Measurements from ENCODE around the gene ANGPTL5. TPM values are rescaled to one million over a fixed set of nuclear protein-coding genes. Genes with fewer than 3 reads are reported as not detected.

ANGPTL5 gene
- polyA plus RNA-seq, 1 of the 3 experiments (the other 2 are of a cell fraction), result not detected

DNA sequence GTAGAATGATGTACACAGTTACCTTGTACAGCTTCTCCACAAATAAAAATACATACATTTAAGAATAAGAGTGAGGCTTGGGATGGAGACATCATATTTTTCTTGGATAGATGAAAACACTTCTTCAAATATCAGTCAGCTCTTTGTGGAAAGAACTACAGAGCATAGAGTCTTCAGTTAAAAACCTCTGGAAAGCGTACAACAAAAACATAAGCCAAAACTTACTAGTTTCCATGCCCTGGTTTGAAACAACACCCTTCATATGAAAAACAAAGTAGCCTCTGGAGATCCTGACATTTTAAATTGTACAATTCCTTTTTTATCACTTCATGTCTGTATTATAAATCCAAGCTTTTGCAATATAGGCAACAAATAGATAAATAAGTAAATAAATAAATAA lies 8.5 kb downstream of the ANGPTL5 start:
- Histone ChIP-seq H3K36me3 (replicated peaks in 1 of 2; ENCODE audit: control insufficient read depth in 1 of 2, insufficient read depth in 2 of 2, low read length in 1 of 2) (no peaks in the 10 kb centered on the region), H3K4me1 (ENCODE audit: control insufficient read depth in 1 of 2, insufficient read depth in 2 of 2, low read depth in 1 of 2, low read length in 1 of 2) (no peaks in the 10 kb centered on the region), H3K4me2 (no peak overlapping the region), H4K20me1 (ENCODE audit: insufficient read depth) (no peaks in the 10 kb centered on the region), H3K27me3 (ENCODE audit: insufficient read depth) (no peaks in the 10 kb centered on the region), H3K4me3 (ENCODE audit: low read depth in 2 of 2, low read length in 1 of 2) (no peak overlapping the region), H3K9me2 (no peaks in the 10 kb centered on the region), H3K27ac (ENCODE audit: low read depth in 2 of 2, low read length in 1 of 2) (no peak overlapping the region), H3K79me2 (ENCODE audit: insufficient read depth) (no peaks in the 10 kb centered on the region), H2AFZ (ENCODE audit: low read depth) (no peak overlapping the region), H3K9me3 (no peaks in the 10 kb centered on the region), H3K9ac (no peak overlapping the region), H3F3A (replicated peaks; ENCODE audit: insufficient read depth) (no peaks in the 10 kb centered on the region)
- ChIA-PET CTCF (interaction anchor here (2.1 kb wide), 1 partner anchor 47 kb away, joined by 8 read pairs; no protein-coding TSS in a partner anchor), POLR2A (no interaction called here)
- TF ChIP-seq, protein P1, sequence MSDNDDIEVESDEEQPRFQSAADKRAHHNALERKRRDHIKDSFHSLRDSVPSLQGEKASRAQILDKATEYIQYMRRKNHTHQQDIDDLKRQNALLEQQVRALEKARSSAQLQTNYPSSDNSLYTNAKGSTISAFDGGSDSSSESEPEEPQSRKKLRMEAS (IDR thresholded peaks at IDR 0.05; ENCODE audit: low read depth), result no peak
- TF ChIP-seq EZH2phosphoT487 (IDR thresholded peaks at IDR 0.05; ENCODE audit: borderline replicate concordance, low read depth), result no peak
- no peak for TF ChIP-seq SIN3A (IDR thresholded peaks at IDR 0.05; ENCODE audit: borderline replicate concordance, low read depth, low read length)
- no peak for TF ChIP-seq SMC3 (IDR thresholded peaks at IDR 0.05; ENCODE audit: low read depth, low read length)
- TF ChIP-seq CTCF (IDR thresholded peaks at IDR 0.05), result no peak
- TF ChIP-seq, protein P2, sequence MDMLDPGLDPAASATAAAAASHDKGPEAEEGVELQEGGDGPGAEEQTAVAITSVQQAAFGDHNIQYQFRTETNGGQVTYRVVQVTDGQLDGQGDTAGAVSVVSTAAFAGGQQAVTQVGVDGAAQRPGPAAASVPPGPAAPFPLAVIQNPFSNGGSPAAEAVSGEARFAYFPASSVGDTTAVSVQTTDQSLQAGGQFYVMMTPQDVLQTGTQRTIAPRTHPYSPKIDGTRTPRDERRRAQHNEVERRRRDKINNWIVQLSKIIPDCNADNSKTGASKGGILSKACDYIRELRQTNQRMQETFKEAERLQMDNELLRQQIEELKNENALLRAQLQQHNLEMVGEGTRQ (IDR thresholded peaks at IDR 0.05; ENCODE audit: borderline replicate concordance, low read depth, low read length), result no peak
- TF ChIP-seq TEAD4 (IDR thresholded peaks at IDR 0.05; ENCODE audit: borderline replicate concordance, insufficient read depth), result no peak
- TF ChIP-seq CHD2 (IDR thresholded peaks at IDR 0.05; ENCODE audit: low read length, partially characterized antibody), result no peak
- TF ChIP-seq, protein P3, sequence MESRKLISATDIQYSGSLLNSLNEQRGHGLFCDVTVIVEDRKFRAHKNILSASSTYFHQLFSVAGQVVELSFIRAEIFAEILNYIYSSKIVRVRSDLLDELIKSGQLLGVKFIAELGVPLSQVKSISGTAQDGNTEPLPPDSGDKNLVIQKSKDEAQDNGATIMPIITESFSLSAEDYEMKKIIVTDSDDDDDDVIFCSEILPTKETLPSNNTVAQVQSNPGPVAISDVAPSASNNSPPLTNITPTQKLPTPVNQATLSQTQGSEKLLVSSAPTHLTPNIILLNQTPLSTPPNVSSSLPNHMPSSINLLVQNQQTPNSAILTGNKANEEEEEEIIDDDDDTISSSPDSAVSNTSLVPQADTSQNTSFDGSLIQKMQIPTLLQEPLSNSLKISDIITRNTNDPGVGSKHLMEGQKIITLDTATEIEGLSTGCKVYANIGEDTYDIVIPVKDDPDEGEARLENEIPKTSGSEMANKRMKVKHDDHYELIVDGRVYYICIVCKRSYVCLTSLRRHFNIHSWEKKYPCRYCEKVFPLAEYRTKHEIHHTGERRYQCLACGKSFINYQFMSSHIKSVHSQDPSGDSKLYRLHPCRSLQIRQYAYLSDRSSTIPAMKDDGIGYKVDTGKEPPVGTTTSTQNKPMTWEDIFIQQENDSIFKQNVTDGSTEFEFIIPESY (IDR thresholded peaks at IDR 0.05; ENCODE audit: borderline replicate concordance, low read depth), result no peak
- no peak for TF ChIP-seq FOSL2 (IDR thresholded peaks at IDR 0.05; ENCODE audit: borderline replicate concordance, low read depth)
- no peak for TF ChIP-seq MXI1 (IDR thresholded peaks at IDR 0.05; ENCODE audit: low read depth, low read length)
- DNase-seq, result no peak
- WGBS (ENCODE audit: low lambda C conversion rate), result 86% methylated on average over 1 of the region's 1 CpG

- no peak for DNase-seq
- TF ChIP-seq RAD21 (IDR thresholded peaks at IDR 0.05; ENCODE audit: low read length), result no peak
- no peak for TF ChIP-seq MXI1 (IDR thresholded peaks at IDR 0.05; ENCODE audit: low read depth, low read length)
- TF ChIP-seq NFIC (IDR thresholded peaks at IDR 0.05; ENCODE audit: borderline replicate concordance), result no peak; the same call in 1 of the 2 replicates
- TF ChIP-seq, protein P1 (IDR thresholded peaks at IDR 0.05; ENCODE audit: low read depth), result no peak
- TF ChIP-seq SMC3 (IDR thresholded peaks at IDR 0.05; ENCODE audit: low read depth, low read length), result no peak
- H3K9me3 ChIP-seq, result no peaks in the 10 kb centered on the region
- no peaks in the 10 kb centered on the region for H3K36me3 ChIP-seq (replicated peaks in 1 of 2; ENCODE audit: control insufficient read depth in 1 of 2, insufficient read depth in 2 of 2, low read length in 1 of 2)
- H3K4me1 ChIP-seq (ENCODE audit: control insufficient read depth in 1 of 2, insufficient read depth in 2 of 2, low read depth in 1 of 2, low read length in 1 of 2), result no peaks in the 10 kb centered on the region; a peak in 2 of 4 replicates
- no peaks in the 10 kb centered on the region for H3K27me3 ChIP-seq (ENCODE audit: insufficient read depth)
- no peak overlapping the region for H3K27ac ChIP-seq (ENCODE audit: low read depth in 2 of 2, low read length in 1 of 2)
- H3F3A ChIP-seq (replicated peaks; ENCODE audit: insufficient read depth), result no peaks in the 10 kb centered on the region
- CTCF ChIA-PET, result no interaction called here
- no peaks in the 10 kb centered on the region for H4K20me1 ChIP-seq (ENCODE audit: insufficient read depth)
- POLR2A ChIA-PET, result no interaction called here
- H3K4me3 ChIP-seq (ENCODE audit: low read depth in 2 of 2, low read length in 1 of 2), result no peak overlapping the region
- H3K4me2 ChIP-seq, result no peak overlapping the region
- H3K9me2 ChIP-seq, result no peaks in the 10 kb centered on the region
- H3K9ac ChIP-seq, result no peak overlapping the region
- H2AFZ ChIP-seq (ENCODE audit: low read depth), result 0 out of 2 replicates have a peak overlapping the region, but pooled peaks have one; percentile 48
- WGBS (ENCODE audit: low lambda C conversion rate), result 7% methylated on average over 1 of the region's 1 CpG
- no peaks in the 10 kb centered on the region for H3K79me2 ChIP-seq (ENCODE audit: insufficient read depth)
Observed at GRCh38 chr11:101894505-101894904, 21.8 kb downstream of the ANGPTL5 start.

All from SK-N-SH (cell line).